Ascending aorta (tissue), 2 donors: Measurements from ENCODE around the gene OR2G3. TPM values are rescaled to one million over a fixed set of nuclear protein-coding genes. Genes with fewer than 3 reads are reported as not detected.

Source experiments
- DNase-seq, 2 donors: peaks; one replicate each; pipeline ENCODE4 v3.0.0-alpha.2; 2019; ENCODE audit warnings: low spot score in 2 of 2
- H3K27ac ChIP-seq, 2 donors: fragments of 200-600 bp; sonication (generic); one replicate each; pipeline ENCODE4 v1.5.1; 2016 to 2017; ENCODE audit warnings: mild to moderate bottlenecking in 1 of 2
- H3K27me3 ChIP-seq: fragments of 200-600 bp; sonication (generic); one replicate; pipeline ENCODE4 v1.5.1; 2017
- H3K36me3 ChIP-seq, 2 donors: fragments of 200-600 bp; sonication (generic); one replicate each; pipeline ENCODE4 v1.5.1; 2016
- H3K4me1 ChIP-seq, 2 donors: fragments of 200-600 bp; sonication (generic); one replicate each; pipeline ENCODE4 v1.5.1; 2016 to 2017; ENCODE audit warnings: mild to moderate bottlenecking in 1 of 2
- H3K4me3 ChIP-seq, 2 donors: fragments of 200-600 bp; sonication (generic); one replicate each; pipeline ENCODE4 v1.5.1; 2016 to 2017; ENCODE audit warnings: mild to moderate bottlenecking in 1 of 2
- H3K9me3 ChIP-seq, 2 donors: fragments of 200-600 bp; sonication (generic); one replicate each; pipeline ENCODE4 v1.5.1; 2016
- CTCF ChIP-seq, 3 experiments: fragments of 200-600 bp in 2 of 3; fragments of 450-650 bp in 1 of 3; sonication (generic) in 2 of 3; IDR thresholded peaks; one replicate each; pipeline ENCODE4 v1.5.1; 2016 to 2019; ENCODE audit warnings: antibody characterized with exemption in 3 of 3, mild to moderate bottlenecking in 1 of 3, moderate library complexity in 1 of 3
- intact Hi-C: fragments of 100-400 bp; cut with DNase I; formaldehyde crosslinking; loops from one replicate; pipeline ENCODE4 v1.15.1; 2023
- total RNA-seq: library from RNA; depleted of rRNA; stranded (reverse); fragments of >200 nt; gene quantifications from one replicate; pipeline ENCODE4 v1.1.0, GENCODE V29; 2016

Gene OR2G3
- total RNA-seq, 1 donor from 2014 or later = not detected

- no peak overlapping the region for H3K4me3 ChIP-seq
- peaks cover 0 to 4% of the 10 kb centered on the region in 2 donors for H3K9me3 ChIP-seq
- H3K36me3 ChIP-seq = no peaks in the 10 kb centered on the region
- H3K27ac ChIP-seq = no peak overlapping the region
- H3K27me3 ChIP-seq = no peaks in the 10 kb centered on the region
- TF ChIP-seq CTCF (IDR thresholded peaks at IDR 0.05) = no peak
- no peaks in the 10 kb centered on the region for H3K4me1 ChIP-seq
- no peak for DNase-seq
- intact Hi-C loops = no loop called here
Measured at GRCh38 chr1:247574664-247575063, 30.7 kb upstream of the OR2G3 start.

GRCh38 chr1:247576514-247576913, 28.9 kb upstream of the OR2G3 start:
- intact Hi-C loops = no loop called here
- no peak for TF ChIP-seq CTCF (IDR thresholded peaks at IDR 0.05)
- Histone ChIP-seq H3K36me3 (no peaks in the 10 kb centered on the region), H3K27ac (no peak overlapping the region), H3K27me3 (no peaks in the 10 kb centered on the region), H3K4me3 (no peak overlapping the region), H3K9me3 (no peaks in the 10 kb centered on the region), H3K4me1 (no peaks in the 10 kb centered on the region)
- DNase-seq = no peak

GRCh38 chr1:247578946-247579460, 26.4 kb upstream of the OR2G3 start:
- Histone ChIP-seq H3K4me1 (no peaks in the 10 kb centered on the region), H3K4me3 (no peak overlapping the region), H3K27me3 (no peaks in the 10 kb centered on the region), H3K36me3 (no peaks in the 10 kb centered on the region), H3K27ac (no peak overlapping the region), H3K9me3 (no peaks in the 10 kb centered on the region)
- intact Hi-C loops = no loop called here
- DNase-seq = no peak
- TF ChIP-seq CTCF (IDR thresholded peaks at IDR 0.05) = no peak

- Histone ChIP-seq H3K4me3 (no peak within 1 kb of the TSS), H3K9me3 (no peaks in the 10 kb centered on the region), H3K4me1 (no peaks in the 10 kb centered on the region), H3K27me3 (no peaks in the 10 kb centered on the region), H3K36me3 (no peaks in the 10 kb centered on the region), H3K27ac (no peak within 1 kb of the TSS)
- intact Hi-C loops = no loop called here
- DNase-seq = no peak
- no peak for TF ChIP-seq CTCF (IDR thresholded peaks at IDR 0.05)
Measured at GRCh38 chr1:247588060-247588459, 17.3 kb upstream of the OR2G3 start, which contains the start of gene OR2G2. Gene OR2G2, plus strand, starts transcription at chr1:247588360. Its CDS starts 0 bp downstream, at chr1:247588360.

- no peaks in the 10 kb centered on the region for H3K36me3 ChIP-seq
- H3K4me1 ChIP-seq = no peaks in the 10 kb centered on the region
- no peak overlapping the region for H3K4me3 ChIP-seq
- no peak for TF ChIP-seq CTCF (IDR thresholded peaks at IDR 0.05)
- no peaks in the 10 kb centered on the region for H3K9me3 ChIP-seq
- intact Hi-C loops = no loop called here
- H3K27ac ChIP-seq = no peak overlapping the region
- no peak for DNase-seq
- no peaks in the 10 kb centered on the region for H3K27me3 ChIP-seq
Measured at GRCh38 chr1:247613405-247613804, 8.0 kb downstream of the OR2G3 start.

- intact Hi-C loops = no loop called here
- no peaks in the 10 kb centered on the region for H3K27me3 ChIP-seq
- no peak for DNase-seq
- no peak for TF ChIP-seq CTCF (IDR thresholded peaks at IDR 0.05)
- H3K27ac ChIP-seq = no peak overlapping the region
- no peaks in the 10 kb centered on the region for H3K9me3 ChIP-seq
- no peaks in the 10 kb centered on the region for H3K4me1 ChIP-seq
- H3K4me3 ChIP-seq = no peak overlapping the region
- no peaks in the 10 kb centered on the region for H3K36me3 ChIP-seq
Measured at GRCh38 chr1:247614625-247615024, 9.2 kb downstream of the OR2G3 start.
